ENCODE measurements around the gene IQCF2.
"Not testable (repeated sequence)": the region's sequence is repeated elsewhere in the genome, so short reads cannot be mapped to it uniquely, and the experiment has no call there.

Gene IQCF2

GRCh38 chr3:51860703-51861665, at the start of gene IQCF2:
Gene IQCF2, plus strand, starts transcription at chr3:51861615. Its CDS starts 52 bp downstream, at chr3:51861667.
- no peak for DNase-seq

GRCh38 chr3:51813539-51813938, 47.9 kb upstream of the IQCF2 start:
- no peak for DNase-seq

GRCh38 chr3:51814034-51814433, 47.4 kb upstream of the IQCF2 start:
- DNase-seq = no peak

GRCh38 chr3:51815614-51816013, 45.8 kb upstream of the IQCF2 start:
- no peak for DNase-seq

GRCh38 chr3:51816723-51817122, 44.7 kb upstream of the IQCF2 start:
- DNase-seq = no peak

- no peak for DNase-seq
Measured at GRCh38 chr3:51817375-51817774, 44.0 kb upstream of the IQCF2 start.

- no peak for DNase-seq
Measured at GRCh38 chr3:51819151-51819550, 42.3 kb upstream of the IQCF2 start.

- no peak for DNase-seq
Measured at GRCh38 chr3:51819709-51820406, 41.6 kb upstream of the IQCF2 start.

- DNase-seq = peak; percentile 4
Measured at GRCh38 chr3:51828297-51828696, 33.1 kb upstream of the IQCF2 start.

GRCh38 chr3:51830345-51830744, 31.1 kb upstream of the IQCF2 start:
- no peak for DNase-seq

GRCh38 chr3:51830836-51831385, 30.5 kb upstream of the IQCF2 start:
- DNase-seq = peak; percentile 8

- DNase-seq = peak; percentile 34
Measured at GRCh38 chr3:51836606-51837005, 24.8 kb upstream of the IQCF2 start.

GRCh38 chr3:51845129-51845528, 16.3 kb upstream of the IQCF2 start:
- no peak for DNase-seq

- not testable (repeated sequence) for DNase-seq
Measured at GRCh38 chr3:51855411-51855810, 6.0 kb upstream of the IQCF2 start.

GRCh38 chr3:51862886-51863285, 1.5 kb downstream of the IQCF2 start:
- DNase-seq = no peak

GRCh38 chr3:51868896-51869295, 7.5 kb downstream of the IQCF2 start:
- not testable (repeated sequence) for DNase-seq

- DNase-seq = no peak
Measured at GRCh38 chr3:51869304-51869703, 7.9 kb downstream of the IQCF2 start.

- DNase-seq = no peak
Measured at GRCh38 chr3:51873253-51873766, 11.9 kb downstream of the IQCF2 start.

GRCh38 chr3:51873876-51874275, 12.5 kb downstream of the IQCF2 start:
- DNase-seq = no peak

- no peak for DNase-seq
Measured at GRCh38 chr3:51874411-51874810, 13.0 kb downstream of the IQCF2 start.

GRCh38 chr3:51874889-51875288, 13.5 kb downstream of the IQCF2 start:
- no peak for DNase-seq

GRCh38 chr3:51875501-51875900, 14.1 kb downstream of the IQCF2 start, which contains the start of gene IQCF5:
Gene IQCF5, minus strand, starts transcription at chr3:51875601. Its CDS starts 70 bp downstream, at chr3:51875531.
- no peak for DNase-seq

GRCh38 chr3:51876186-51876585, 14.8 kb downstream of the IQCF2 start:
- DNase-seq = no peak
